Transverse colon (tissue), 4 donors: ENCODE measurements around the gene DNAJC18.

Experiments
- CTCF ChIP-seq, 5 experiments: fragments of 200-600 bp in 3 of 5; fragments of 450-650 bp in 2 of 5; sonication (generic) in 3 of 5; IDR thresholded peaks; 1 replicate in 2 of 5; 2 replicates in 3 of 5; pipeline ENCODE4 v1.5.1; 2016 to 2017; ENCODE audit warnings: antibody characterized with exemption in 5 of 5, inconsistent platforms in 3 of 5, mild to moderate bottlenecking in 2 of 5, moderate library complexity in 1 of 5
- EP300 ChIP-seq: sonication (generic); formaldehyde crosslinking; IDR thresholded peaks from one replicate; pipeline ENCODE4 v1.6.1; 2017; ENCODE audit warnings: antibody characterized with exemption, low read depth
- POLR2A ChIP-seq: fragments of 450-650 bp; IDR thresholded peaks from one replicate; pipeline ENCODE4 v1.6.1; 2016; ENCODE audit warnings: antibody characterized with exemption, mild to moderate bottlenecking, moderate library complexity
- POLR2AphosphoS5 ChIP-seq, 3 donors: sonication (generic); formaldehyde crosslinking; IDR thresholded peaks; one replicate each; pipeline ENCODE4 v1.6.1; 2016; ENCODE audit warnings: antibody characterized with exemption in 3 of 3

- no peak for TF ChIP-seq CTCF (IDR thresholded peaks at IDR 0.05)
- no peak for TF ChIP-seq POLR2AphosphoS5 (IDR thresholded peaks at IDR 0.05)
- no peak for TF ChIP-seq EP300
- no peak for TF ChIP-seq POLR2A
Measured at GRCh38 chr5:139468421-139468931, 29.2 kb upstream of the DNAJC18 start.
